ENCODE data around the gene ZNF772. TPM values are rescaled to one million over a fixed set of nuclear protein-coding genes. Genes with fewer than 3 reads are reported as not detected.

Gene ZNF772
- 14.4 and 25.0 TPM in 2 replicates for total RNA-seq

GRCh38 chr19:57477191-57478008 is at the start of gene ZNF772:
Gene ZNF772 (minus strand): TSS chr19:57477566. CDS start chr19:57477309, 257 bp downstream.

GRCh38 chr19:57499680-57500395 is 22.5 kb upstream of the ZNF772 start, which contains the start of gene ZNF773:
Gene ZNF773 (plus strand): TSS chr19:57499938. CDS start chr19:57500081, 143 bp downstream.

DNA sequence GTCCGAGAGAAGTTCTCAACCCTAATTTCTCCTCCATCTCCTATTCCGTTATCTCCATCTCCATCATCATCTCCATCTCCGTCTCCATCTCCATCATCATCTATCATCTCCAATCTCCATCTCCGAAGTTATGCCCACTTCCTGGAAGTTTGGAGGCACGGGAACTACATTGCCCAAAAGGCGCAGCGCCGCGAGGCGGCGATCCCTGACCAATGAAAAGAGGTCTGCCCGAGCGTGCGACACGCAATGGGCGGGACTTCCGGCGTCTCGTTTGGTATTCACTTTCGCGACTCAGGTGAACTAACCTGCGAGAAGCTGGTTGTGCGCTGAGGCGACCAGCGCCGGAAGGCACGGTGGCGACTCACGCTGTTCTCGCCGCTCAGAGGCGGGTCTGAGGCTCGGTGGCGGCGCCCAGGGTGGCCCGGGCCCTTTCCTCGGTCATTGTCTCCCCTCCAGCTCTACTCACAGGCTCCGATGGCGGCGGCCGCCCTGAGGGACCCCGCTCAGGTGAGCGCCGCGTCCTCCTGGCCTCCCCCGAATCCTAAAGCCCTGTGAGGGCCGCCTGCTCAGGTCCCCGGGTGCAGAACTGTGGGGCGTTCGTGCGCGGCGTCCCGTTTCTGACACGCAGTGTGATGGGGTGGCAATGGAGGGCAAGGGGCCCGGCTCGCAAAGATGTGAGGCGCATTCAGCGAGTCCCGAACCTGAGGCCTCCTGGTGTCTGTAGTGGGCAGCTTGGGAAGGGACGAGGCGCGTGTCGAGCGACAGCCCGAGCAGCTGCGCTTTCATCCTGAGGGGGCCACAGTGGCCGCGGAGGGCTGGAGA is 10.3 kb upstream of the ZNF772 start, which contains the start of gene ZNF419:
Gene ZNF419 (plus strand): TSS at position 274 of the 822 bp plus-strand sequence. CDS start 201 bp downstream, at position 475.

GRCh38 chr19:57435062-57435978 is 42.0 kb downstream of the ZNF772 start, which contains the start of gene ZNF749:
Gene ZNF749 (plus strand): TSS chr19:57435325. CDS start chr19:57435579, 254 bp downstream.

Other genes starting within 250 kb of the ZNF772 start
- 1.2 and 1.4 TPM in 2 replicates for gene AURKC, start 246.5 kb downstream of the ZNF772 start, total RNA-seq
- 43.1 and 44.8 TPM in 2 replicates for gene ZNF805, start 236.9 kb downstream of the ZNF772 start, total RNA-seq
- gene ZNF460, start 197.1 kb downstream of the ZNF772 start, total RNA-seq, result 168 and 223 TPM in 2 replicates
- 19.5 and 22.1 TPM in 2 replicates for gene ZNF543, start 157.1 kb downstream of the ZNF772 start, total RNA-seq
- 13.3 and 15.7 TPM in 2 replicates for gene ZNF304, start 126.3 kb downstream of the ZNF772 start, total RNA-seq
- gene TRAPPC2B, start 114.0 kb downstream of the ZNF772 start, total RNA-seq, result 9.7 and 19.1 TPM in 2 replicates
- gene ZNF547, start 114.0 kb downstream of the ZNF772 start, total RNA-seq, result 4.8 and 6.5 TPM in 2 replicates
- gene ZNF548, start 87.7 kb downstream of the ZNF772 start, total RNA-seq, result 28.6 and 29.7 TPM in 2 replicates
- gene ZNF17, start 66.4 kb downstream of the ZNF772 start, total RNA-seq, result 9.6 and 13.6 TPM in 2 replicates
- gene ZNF749, start 42.2 kb downstream of the ZNF772 start, total RNA-seq, result 32.5 and 34.0 TPM in 2 replicates
- gene VN1R1, start 20.4 kb downstream of the ZNF772 start, total RNA-seq, result 0.78 and 1.0 TPM in 2 replicates
- gene ZNF419, start 10.2 kb upstream of the ZNF772 start, total RNA-seq, result 30.8 and 36.3 TPM in 2 replicates
- gene ZNF773, start 22.4 kb upstream of the ZNF772 start, total RNA-seq, result 29.0 and 40.1 TPM in 2 replicates
- 8.2 and 11.7 TPM in 2 replicates for gene ZNF549, start 49.8 kb upstream of the ZNF772 start, total RNA-seq
- gene ZNF550, start 82.3 kb upstream of the ZNF772 start, total RNA-seq, result 8.2 and 12.1 TPM in 2 replicates
- 8.5 and 12.5 TPM in 2 replicates for gene ZNF416, start 101.3 kb upstream of the ZNF772 start, total RNA-seq
- gene ZIK1, start 106.6 kb upstream of the ZNF772 start, total RNA-seq, result 12.6 and 13.4 TPM in 2 replicates
- 3.4 and 4.4 TPM in 2 replicates for gene ZNF530, start 122.3 kb upstream of the ZNF772 start, total RNA-seq
- 24.6 and 38.4 TPM in 2 replicates for gene ZNF134, start 136.7 kb upstream of the ZNF772 start, total RNA-seq
- 13.0 and 23.1 TPM in 2 replicates for gene ZNF211, start 155.6 kb upstream of the ZNF772 start, total RNA-seq
- under 0.01 and 0.50 TPM in 2 replicates for gene ZSCAN4, start 191.4 kb upstream of the ZNF772 start, total RNA-seq
- 7.5 and 15.7 TPM in 2 replicates for gene ZNF551, start 204.4 kb upstream of the ZNF772 start, total RNA-seq
- 1.0 and 4.7 TPM in 2 replicates for gene ZNF154, start 231.6 kb upstream of the ZNF772 start, total RNA-seq

Measured in nasal cavity respiratory epithelium epithelial cell of viscerocranial mucosa (primary cell).